ENCODE results near the gene GAS2.
A peak's percentile ranks its signal among the peaks of the same experiment; 100 is the strongest.
"Not testable (repeated sequence)": the region's sequence is repeated elsewhere in the genome, so short reads cannot be mapped to it uniquely, and the experiment has no call there.

Gene GAS2

DNA sequence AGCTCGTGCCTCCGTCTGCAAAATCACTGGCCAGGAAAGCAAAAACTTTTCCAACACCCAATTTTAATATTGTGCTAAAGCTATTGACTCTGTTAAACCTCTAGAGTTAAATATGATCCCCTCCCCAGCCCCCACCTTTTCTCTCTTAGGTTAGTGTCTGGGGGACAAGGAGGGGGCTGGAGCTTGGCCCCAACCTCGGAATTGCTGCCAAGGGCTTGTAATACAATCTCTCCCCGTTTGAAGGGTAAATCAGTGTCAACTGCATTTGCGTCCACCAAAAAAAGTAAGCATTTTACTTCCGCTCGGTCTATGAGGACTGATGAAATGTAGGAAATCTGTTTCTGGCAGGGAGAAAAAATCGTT, at the start of gene GAS2:
GAS2 (plus strand) TSS at position 287 of the 363 bp plus-strand sequence. CDS start 8,259 bp downstream, outside the sequence.
- peak in 1 of 14 donors; percentile 28 for DNase-seq

DNA sequence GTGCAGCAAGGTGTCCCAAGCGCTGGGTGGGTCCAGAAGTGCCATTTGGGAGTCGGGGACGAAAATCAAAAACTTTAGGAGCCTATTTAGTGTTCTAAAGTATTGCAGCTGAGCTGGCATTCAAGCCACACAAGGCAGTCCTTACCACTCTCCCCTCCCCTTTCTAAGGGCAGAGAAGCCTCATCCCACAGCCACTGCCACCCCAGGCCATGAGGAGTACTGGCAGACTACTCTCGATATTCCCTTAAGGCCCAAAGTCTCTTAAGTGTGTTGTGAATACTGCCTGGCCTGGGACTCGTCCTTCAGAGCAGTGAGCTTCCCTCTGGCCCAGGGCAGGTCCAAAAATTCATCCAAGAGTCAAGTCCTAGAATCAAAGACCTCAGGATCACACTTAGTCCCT, 48.5 kb upstream of the GAS2 start:
- DNase-seq = no peak

DNA sequence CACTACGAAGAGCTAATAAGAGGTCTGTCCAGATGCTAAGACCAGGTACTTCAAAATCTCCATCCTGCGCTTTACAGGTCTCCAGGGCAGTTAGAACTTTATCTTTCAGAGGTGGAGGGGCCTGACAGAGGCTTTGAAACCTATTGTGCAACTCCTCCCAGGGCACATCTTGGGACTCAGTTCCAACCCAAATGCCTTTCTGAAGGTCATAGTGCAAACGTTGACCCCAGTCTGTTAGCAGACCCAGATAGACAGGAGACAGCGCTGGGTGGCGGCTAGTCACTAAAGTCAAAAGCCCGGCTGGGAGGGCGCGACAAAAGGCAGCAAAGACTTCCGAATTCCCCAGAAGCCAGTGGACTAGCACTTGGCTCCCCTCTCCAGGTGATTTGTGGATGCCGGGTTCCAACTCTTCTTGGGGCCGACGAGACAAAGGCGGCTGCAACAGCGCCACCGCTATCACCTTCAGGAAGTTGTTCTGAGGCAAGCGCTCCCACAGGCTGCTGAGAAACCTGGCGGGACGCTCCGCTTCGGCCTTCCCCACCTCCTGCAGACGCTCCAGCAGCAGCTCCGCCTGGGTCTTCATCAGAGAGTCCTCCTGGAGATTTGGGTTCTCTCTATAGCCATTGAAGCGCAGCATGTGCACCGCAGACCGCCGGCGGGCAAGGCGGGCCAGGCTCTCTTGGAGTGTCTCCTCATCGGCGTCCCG, 41.5 kb upstream of the GAS2 start:
- peak in 7 of 14 donors; percentile 61 to 80 (median 73) for DNase-seq

DNA sequence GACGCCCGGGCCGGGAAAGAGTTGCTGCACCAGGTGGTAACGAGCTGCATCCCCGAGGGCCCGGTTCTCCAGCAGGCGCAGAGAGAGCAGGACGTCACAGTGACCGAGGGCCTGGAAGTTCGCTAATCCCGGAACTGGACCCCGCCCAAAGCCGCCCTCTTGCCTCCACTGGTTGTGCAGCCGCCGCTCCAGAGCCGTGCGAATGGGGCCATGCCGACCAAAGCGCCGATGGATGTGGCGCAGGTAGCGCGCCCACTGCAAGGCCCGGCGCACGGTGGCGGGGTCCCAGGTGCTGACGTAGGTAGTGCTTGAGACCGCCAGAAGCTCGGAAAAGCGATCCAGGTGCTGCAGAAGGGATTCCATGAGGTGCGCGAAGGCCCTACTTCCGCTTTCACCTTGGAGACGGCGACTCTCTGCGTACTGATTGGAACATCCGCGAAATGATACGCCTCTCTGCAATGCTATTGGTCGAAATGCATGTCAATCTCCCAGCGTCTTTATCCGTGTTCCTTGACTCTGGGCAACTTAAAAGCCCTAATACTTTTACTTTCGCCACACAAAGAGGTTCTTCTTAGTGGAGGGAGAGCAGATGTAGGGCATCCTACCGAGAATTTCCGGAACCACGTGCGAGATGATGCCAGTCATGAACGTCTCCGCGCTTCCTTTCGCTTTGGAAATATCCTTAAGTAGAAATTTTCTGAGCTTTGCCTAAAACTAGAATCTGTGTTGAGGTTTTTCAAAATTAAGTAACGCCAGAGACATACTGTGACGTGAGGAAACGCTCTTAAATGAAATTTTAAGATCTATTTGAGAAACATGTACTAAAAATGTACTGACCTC, 40.7 kb upstream of the GAS2 start, which contains the start of gene FANCF:
FANCF (minus strand) TSS at position 376 of the 840 bp plus-strand sequence; CDS start at position 363, 13 bp downstream.
- peak; percentile 54 to 96 (median 89) for DNase-seq

DNA sequence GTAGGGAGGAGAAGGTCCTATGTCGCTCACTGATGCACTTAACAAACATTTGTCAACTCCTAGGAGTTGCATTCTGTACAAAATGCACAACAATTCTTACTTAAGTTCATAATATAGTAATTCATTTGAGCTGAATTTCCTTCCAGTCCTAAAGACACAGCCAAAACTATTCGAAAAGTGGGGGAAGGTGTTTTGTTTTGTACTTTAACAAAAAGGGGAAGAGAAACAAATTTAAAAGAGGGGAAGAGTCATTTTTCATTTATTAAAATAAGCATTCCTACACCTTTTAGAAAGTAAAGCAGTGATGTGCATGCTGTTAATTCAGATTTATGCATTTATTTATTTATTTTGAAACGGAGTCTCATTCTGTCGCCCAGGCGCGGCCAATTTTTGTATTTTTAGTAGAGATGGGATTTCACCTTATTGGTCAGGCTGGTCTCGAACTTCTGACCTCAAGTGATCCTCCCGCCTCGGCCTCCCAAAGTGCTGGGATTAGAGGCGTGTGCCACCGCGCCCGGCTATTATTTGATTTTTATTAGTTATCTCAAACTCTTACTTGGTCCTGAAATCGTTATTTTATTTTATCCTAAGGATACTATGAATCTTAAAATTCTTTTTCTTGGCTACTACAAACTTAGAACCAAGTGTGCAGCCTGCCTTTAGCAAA, 39.7 kb upstream of the GAS2 start:
- DNase-seq = no peak

DNA sequence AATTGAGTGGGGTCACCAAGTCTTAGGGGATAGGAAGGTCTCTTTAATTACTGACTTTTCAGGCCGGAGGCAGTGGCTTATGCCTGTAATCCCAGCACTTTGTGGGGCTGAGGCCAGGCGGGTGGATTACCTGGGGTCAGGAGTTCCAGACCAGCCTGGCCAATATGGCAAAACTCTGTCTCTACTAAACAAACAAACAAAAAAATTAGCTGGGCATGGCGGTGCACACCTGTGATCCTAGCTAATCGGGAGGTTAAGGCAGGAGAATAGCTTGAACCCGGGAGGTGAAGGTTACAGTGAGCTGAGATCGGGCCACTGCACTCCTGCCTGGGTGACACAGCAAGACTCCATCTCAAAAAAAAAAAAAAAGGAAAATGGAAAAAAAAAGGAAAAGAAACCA, 39.0 kb upstream of the GAS2 start:
- DNase-seq = no peak

DNA sequence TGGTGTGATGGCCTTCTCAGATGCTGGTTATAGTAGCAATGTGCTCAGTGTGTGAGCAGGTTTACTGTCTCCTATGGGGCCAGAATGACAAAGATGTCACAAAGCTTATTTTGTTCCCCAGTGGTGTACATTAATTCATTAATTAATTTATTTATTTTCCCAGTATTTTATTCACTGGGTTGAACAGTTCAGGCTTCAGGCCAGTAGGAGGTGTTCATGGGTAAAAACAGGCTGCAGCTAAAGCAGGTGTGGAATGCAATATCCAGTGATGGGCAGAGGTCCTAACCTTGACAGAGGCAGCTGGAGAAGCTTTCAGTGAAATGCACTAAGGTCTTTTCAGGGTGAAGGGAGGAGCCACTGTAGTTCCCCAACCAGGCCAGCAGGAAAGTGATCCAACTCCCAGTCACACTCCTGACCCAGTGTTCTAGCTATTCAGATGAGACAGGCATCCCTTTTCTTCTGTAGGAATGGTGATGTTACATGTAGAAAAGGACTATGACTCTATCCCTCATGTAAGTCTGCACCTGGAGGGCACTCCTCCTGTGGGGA, 33.0 kb upstream of the GAS2 start:
- DNase-seq = no peak

DNA sequence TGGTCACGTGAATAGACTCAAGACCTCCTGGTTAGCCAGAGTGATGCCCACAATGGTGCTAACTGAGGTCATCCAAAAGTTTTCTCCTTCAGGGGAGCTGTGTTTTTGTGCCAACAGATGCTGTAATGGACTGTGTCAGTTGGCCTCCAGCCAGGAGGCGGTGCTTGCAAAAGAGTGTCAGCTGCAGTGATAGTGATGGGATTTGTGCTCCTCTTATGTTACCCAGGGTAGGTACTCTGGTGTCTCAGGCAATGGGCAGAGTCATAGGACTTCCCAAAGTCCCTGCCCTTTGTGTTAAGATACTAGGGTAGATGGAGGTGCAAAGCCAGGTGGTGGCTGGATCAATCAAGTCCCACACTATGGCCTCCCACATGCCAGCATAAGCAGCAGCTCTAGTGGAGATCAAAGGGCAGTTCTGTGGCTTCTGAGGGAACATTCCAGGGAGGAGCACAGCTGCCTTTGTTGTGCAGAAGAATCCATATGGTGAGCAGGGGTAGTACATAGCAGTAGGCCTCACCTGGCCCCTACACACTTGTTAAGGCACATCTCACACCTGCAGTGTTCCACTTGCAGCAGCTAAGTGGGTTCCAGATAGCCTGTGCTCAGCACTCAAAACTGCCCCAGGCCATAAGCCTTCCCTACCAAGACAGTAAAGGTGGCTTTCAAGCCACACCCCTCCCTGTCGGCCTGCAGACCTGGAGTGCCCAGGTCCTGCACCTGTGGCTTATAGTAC, 31.3 kb upstream of the GAS2 start:
- no peak for DNase-seq

DNA sequence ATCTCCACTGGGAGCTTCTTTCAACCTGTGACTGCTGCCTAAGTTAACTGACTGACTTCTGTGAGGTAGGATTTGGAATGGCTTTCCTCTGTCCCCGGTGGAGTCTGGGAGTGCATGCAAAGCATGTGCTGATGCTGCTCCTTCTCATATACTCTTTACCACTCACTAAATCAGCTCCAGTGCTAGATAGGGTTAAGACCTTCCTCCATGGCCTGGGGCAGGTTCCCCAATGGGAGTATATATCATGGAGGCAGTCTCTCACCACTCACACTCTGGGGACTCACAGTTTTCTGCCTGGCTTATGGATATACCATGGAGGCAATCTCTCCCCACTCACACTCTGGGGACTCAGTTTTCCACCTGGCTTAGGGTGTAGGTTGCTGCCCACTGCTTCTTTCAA, 30.7 kb upstream of the GAS2 start:
- no peak for DNase-seq

DNA sequence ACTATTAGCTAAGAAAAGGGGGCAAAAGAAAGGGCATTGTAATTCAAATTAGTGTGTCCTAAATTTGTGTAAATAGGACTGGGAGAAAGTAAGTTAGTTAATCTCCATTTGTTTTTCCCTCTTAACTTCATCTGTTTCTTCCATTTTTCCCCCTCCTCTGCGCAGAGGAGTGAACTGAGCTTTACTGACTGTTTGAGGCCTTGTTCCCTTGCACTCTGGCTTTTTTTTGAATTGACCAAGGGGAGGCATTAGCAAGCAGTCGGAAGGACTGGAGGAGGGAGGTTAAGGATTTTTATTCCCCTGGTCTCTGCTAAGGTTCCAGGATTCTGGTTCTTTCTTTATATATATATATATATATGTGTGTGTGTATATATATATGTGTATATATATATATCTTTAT, 25.5 kb upstream of the GAS2 start:
- no peak for DNase-seq

DNA sequence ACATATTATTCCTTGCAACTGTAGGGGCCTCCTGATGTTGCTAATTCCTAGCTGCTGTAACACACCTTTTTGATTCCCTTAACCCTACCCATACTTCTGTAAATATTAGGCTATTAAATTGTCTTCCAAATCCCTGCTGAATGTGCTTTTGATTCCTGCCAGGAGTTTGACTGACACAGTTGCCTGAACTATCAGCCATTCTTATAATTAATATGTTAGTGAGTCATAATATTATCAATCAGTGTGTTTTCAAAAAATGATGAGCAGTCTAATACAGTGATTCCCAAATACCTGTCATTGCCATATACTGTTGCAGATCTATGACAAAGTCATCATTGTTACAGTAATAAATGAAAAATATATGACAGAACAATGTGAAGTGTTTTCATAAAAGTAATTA, 24.9 kb upstream of the GAS2 start:
- DNase-seq = no peak

DNA sequence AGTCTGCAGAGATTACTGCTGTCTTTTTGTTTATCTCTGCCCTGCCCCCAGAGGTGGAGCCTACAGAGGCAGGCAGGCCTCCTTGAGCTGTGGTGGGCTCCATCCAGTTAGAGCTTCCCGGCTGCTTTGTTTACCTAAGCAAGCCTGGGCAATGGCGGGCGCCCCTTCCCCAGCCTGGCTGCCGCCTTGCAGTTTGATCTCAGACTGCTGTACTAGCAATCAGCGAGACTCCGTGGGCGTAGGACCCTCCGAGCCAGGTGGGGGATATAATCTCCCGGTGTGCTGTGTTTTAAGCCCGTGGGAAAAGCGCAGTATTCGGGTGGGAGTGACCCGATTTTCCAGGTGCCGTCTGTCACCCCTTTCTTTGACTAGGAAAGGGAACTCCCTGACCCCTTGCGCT, 14.1 kb upstream of the GAS2 start:
- not testable (repeated sequence) for DNase-seq

DNA sequence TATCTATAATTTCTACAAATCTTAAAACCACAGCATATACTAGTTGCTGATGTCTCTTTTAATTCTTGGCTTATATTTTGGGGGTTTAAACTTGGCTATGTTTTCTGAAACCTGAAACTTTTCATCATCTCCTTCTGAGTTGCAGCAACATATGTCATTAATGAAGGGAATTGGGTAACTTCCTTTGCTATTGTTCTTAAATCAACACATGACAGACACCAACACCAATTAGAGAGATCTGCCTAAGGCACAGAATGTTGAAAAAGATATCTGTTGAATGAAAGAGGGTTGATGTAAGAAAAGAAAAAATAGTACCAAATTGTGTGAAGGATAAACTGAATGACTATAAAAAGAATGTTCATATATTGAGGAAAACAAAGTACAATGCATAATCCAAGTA, 10.3 kb upstream of the GAS2 start:
- DNase-seq = no peak

DNA sequence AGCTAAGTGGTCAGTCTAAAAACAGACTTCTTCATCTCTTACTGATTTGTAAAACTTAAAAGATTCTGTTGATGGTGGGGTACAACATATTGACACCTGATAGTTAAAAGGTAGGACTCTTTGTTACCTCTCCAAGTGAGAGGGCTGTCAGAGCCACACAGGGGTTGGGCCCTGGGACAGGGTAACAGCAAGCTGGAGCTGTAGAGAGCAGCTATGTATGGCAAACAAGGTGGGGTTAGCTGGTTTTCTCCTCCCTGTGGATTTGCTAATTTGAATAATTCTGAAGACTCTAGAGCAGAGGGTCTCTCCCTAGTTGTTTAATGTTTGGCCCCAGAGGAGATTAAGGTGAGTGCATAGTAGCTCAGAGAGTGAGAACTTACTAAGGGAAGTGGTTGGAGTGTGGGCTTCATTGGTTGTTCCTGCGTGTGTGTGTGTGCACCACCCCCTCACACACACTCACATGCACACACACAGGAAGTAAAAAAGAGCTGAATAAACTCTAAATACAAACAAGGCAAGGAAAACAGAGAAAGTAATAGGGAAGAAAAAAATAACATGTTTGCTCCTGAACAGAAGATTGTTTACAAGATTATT, 9.2 kb upstream of the GAS2 start:
- no peak for DNase-seq

DNA sequence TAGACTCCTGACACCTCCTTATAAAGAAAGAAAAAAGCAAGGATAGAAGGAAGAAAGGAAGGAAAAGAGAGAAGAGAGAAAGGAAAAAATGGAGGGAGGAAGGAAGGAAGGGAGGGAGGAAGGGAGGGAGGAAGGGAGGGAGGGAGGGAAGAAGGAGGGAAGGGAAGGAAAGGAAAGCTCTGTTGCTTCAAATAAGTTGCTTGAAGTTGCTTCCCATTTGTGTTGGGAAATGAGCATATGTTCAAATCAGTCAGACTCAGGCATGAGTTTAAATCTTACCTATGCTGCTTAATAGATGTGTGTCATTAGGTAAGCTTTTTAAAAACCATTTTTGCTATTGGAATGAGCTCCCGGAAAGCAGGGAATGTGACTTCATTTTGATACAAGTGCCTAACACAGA, 6.6 kb upstream of the GAS2 start:
- no peak for DNase-seq

DNA sequence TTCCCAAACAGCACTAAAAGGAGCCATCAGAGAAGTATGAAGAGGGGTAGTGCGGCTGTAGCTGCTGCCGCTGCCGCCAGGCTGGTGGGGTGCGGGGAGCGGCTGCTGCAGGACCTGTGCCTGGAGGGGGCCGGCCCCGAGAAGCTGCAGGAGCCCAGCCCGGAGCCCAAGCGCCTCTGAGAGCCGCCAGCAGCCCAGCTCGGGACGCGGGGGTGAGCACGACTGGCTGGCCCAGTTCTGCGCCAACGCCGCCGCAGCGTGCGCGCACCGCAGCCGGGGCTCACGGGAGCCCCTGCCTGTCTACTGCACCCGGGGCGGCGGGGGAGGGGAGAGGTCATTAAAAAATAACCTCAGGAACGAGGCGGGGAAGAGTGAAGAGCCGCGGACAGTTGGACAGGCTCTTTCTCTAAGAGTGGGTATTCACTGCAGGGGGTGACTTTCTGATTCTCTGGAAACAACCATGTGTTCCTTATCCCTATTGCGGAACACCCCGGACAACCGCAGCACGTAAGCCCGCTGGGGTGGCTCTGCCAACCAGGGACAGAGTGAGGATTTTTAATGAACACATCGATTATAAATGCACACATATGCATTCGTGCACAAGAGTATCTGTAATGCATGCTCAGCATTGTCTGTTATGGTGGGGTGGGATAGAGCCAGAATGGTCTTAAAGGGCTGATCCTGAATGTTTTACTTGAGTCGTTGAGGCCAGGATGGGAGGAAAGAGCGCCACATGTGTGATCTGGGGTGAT, 453 bp downstream of the GAS2 start:
- peak in 7 of 14 donors; percentile 4 to 63 (median 33) for DNase-seq

DNA sequence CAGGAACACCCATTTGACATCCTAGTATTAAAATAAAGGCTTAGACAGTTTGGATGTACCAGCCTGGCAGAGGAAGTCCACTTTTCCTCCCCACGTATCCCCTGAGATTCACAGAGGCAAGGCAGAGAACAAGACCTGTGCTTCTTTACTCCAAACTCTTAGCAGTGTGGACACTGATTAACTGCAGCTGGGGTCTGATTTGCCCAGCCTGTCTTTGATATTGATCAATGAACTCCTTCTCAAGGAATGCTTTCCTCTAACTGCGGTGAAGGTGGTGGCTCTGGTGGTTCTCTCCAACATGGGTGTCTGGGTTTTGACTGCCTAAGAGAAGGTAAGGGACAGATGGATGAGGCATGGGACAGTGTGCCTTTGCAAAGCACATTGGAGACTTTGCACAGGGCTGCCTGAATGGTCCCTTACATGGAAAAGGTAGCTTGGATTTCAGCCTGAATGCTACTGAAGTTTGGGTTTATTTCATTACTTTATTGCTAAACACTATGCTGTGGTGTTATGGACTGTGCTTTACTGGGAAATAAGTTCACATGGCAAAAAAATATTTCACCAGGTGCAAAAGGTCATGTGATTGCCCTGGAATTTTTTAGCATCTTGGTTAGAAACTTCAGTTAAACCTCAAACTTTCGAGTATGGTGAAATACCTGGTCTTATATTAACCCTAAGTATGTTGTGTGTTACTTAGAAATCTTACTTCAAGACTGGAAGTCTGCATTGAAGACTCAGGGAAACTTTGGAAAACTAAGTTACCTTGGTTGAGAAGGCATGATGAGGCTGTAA, 1.8 kb downstream of the GAS2 start:
- DNase-seq = no peak

DNA sequence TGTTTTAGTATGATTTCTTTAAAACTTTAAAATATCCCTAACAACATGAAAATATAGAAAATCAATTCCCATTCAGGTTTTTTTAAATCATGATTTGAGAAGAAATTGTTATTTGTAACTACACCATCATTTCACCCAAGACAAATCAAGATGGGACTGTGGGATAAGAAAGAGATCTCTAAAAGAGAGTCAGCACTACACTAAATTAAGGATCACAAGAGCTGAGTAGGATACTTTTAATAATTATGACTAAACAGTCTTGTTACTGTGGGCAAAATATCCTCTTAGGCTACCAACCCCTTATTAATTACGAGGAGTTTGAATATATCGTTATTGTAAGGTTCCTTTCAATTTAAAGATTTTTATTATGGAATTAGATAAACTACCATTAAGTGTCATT, 3.0 kb downstream of the GAS2 start:
- DNase-seq = no peak

DNA sequence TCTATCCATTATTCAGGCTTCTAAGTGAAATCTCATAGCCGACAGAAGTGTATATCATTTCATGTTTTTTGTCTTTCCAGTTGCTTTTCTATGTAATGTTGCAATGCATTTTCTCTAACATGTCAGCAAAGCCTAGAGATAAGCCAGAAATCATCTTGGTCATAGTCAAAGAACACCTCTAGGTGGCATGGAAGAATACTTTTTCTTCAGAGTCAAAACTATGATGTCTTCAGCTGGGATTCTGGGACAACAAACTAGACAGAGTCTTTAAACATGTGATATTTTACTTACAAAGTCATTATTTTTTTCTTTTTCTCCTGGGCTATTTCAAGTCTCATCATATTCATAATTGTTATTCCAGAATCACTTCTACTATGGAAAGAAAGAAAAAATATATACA, 4.4 kb downstream of the GAS2 start:
- DNase-seq = no peak

DNA sequence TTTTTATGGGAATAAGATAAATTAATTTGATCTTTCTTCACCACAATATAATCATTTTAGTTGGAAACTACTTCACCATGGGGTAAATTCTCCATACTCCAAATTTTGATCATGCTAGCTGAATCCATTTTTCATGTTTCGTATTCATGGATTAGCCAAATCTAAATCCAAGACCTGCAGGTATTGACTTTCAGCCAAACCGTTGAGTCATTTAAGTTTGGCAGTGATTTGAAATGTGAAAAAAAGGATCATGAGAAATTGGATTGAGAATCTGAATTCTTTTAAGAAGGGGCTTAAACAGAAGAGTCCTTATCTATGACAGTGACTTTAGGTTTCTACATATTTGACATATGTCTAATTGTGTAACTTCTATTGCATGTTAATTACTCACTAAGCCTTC, 5.3 kb downstream of the GAS2 start:
- no peak for DNase-seq
